GM12873 (cell line): ENCODE measurements around the gene G6PD.

Experiments used
- TF ChIP-seq, protein P1 (sequence below): IDR thresholded peaks from 2 replicates; pipeline ENCODE4 v1.5.1; 2012; ENCODE audit warnings: low read depth, mild to moderate bottlenecking, moderate library complexity, low read length, control low read depth; ENCODE audit not compliant: insufficient read depth; ENCODE audit errors: missing control alignments

The G6PD gene

DNA sequence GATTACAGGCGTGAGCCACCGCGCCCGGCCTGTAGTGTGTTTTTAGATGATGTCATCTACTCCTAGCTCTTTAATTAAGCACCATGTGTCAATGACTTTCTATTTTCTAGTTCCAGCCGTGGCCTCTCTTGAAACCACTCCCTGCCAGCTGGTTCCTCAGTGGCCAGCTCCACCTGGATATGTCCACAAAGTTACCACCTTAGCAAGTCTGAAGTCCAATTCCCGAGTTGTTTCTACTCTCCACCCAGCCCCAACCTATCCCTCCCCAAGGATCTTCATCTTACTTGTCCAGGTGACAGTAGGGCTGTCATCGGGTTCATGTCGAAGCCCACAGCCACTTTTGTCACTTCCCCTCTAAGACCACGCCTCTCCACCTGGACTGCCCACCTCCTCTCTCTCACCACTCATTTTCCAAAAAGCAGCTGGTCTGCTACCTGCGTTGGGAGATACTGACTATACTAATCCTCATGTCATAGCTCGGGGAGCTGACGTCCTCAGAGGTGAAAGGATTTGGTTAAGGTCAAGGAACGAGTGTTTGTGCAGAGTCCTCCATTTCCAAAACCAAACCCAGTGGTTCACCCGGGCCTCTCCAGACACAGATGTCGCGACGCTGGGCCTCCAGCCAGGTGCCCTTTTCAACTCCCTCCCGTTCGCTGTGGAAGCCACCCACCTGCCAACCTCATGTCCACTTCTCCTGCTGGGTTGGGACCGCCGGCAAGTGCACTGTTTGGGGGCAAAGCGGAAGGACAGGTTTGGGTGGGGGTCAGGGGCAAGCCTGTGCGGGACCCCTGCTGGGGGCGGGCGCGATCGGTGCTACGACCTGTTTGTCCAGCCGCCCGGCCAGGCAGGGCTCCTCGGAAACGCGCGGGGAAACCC is 31.3 kb downstream of the G6PD start:
- TF ChIP-seq, protein P1, sequence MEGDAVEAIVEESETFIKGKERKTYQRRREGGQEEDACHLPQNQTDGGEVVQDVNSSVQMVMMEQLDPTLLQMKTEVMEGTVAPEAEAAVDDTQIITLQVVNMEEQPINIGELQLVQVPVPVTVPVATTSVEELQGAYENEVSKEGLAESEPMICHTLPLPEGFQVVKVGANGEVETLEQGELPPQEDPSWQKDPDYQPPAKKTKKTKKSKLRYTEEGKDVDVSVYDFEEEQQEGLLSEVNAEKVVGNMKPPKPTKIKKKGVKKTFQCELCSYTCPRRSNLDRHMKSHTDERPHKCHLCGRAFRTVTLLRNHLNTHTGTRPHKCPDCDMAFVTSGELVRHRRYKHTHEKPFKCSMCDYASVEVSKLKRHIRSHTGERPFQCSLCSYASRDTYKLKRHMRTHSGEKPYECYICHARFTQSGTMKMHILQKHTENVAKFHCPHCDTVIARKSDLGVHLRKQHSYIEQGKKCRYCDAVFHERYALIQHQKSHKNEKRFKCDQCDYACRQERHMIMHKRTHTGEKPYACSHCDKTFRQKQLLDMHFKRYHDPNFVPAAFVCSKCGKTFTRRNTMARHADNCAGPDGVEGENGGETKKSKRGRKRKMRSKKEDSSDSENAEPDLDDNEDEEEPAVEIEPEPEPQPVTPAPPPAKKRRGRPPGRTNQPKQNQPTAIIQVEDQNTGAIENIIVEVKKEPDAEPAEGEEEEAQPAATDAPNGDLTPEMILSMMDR: no peak

DNA sequence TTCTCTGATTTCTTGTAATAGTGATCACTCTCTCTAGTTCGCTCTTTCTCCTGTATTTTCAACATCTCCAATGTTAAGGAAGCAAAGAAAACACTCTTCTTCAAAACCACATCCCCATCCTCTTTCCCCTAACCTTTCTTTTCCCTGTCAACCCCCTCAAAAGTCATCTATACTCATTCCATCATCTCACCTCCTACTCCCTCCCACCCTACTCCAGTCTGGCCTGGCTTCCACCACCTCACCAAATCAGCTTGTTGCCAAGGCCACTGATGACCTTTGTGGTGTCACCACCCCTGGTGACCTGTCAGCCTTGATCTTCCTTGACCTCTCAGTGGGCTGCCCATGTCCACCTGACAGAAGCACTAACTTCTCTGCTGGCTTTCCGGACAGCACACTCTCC is 32.9 kb downstream of the G6PD start:
- TF ChIP-seq, protein P1: no peak

- TF ChIP-seq, protein P1: no peak
Measured at GRCh38 chrX:154512879-154513553, 33.6 kb downstream of the G6PD start.

DNA sequence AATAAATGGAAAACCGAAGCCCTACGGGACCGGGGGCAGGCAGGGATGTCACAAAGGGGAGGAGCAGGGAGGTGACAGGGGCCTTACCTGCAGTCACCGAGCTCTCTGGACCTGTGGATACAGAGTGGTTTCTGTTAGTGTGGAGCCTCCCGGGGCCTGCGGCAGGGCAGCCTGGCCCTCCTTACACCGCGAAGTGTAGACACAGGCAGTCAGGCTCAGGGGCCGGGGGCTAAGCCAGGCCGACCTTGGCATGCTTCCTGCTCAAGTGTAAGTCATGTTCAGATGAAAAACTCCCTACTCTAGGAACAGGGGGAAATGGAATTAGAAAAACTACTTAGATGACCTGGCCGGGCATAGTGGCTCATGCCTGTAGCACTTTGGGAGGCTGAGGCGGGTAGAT is 34.9 kb downstream of the G6PD start:
- TF ChIP-seq, protein P1: no peak

DNA sequence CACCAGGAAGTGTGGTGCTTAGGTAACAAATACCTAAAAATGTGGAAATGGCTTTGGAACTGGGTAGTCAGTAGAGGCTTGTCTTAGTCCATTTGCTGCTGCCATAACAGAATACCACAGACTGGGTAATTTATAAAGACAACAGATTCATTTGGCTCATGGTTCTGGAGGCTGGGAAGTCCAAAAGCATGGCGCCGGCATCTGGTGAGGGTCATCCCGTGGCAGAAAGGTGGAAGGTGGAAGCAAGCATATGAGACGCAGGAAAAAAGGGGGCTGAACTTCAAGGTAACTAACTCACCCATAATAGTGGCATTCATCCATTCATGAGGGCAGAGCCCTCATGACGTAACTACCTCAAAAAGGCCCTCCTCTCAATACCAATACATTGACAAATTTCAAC is 37.2 kb downstream of the G6PD start:
- TF ChIP-seq, protein P1: no peak

GRCh38 chrX:154508384-154508745 is 38.3 kb downstream of the G6PD start:
- TF ChIP-seq, protein P1: no peak

GRCh38 chrX:154507673-154508383 is 38.8 kb downstream of the G6PD start:
- TF ChIP-seq, protein P1: no peak
